GM10266 (cell line): ENCODE data around the gene HSPA1B.

Experiments
- DNase-seq: peaks from one replicate; pipeline ENCODE4 v3.0.0; 2012; ENCODE audit errors: extremely low spot score
- TF ChIP-seq, protein P1 (sequence below): IDR thresholded peaks from 2 replicates; pipeline ENCODE4 v1.5.1; 2012; ENCODE audit warnings: mild to moderate bottlenecking, low read depth; ENCODE audit not compliant: control insufficient read depth, insufficient read depth; ENCODE audit errors: missing control alignments

HSPA1B gene

GRCh38 chr6:31871046-31871659 is 43.6 kb downstream of the HSPA1B start:
- TF ChIP-seq, protein P1, sequence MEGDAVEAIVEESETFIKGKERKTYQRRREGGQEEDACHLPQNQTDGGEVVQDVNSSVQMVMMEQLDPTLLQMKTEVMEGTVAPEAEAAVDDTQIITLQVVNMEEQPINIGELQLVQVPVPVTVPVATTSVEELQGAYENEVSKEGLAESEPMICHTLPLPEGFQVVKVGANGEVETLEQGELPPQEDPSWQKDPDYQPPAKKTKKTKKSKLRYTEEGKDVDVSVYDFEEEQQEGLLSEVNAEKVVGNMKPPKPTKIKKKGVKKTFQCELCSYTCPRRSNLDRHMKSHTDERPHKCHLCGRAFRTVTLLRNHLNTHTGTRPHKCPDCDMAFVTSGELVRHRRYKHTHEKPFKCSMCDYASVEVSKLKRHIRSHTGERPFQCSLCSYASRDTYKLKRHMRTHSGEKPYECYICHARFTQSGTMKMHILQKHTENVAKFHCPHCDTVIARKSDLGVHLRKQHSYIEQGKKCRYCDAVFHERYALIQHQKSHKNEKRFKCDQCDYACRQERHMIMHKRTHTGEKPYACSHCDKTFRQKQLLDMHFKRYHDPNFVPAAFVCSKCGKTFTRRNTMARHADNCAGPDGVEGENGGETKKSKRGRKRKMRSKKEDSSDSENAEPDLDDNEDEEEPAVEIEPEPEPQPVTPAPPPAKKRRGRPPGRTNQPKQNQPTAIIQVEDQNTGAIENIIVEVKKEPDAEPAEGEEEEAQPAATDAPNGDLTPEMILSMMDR, result no peak
- no peak for DNase-seq

- TF ChIP-seq, protein P1, result no peak
- no peak for DNase-seq
Measured at GRCh38 chr6:31874084-31874670, 46.6 kb downstream of the HSPA1B start.

- DNase-seq, result no peak
- TF ChIP-seq, protein P1, result no peak
Measured at GRCh38 chr6:31874836-31875572, 47.5 kb downstream of the HSPA1B start.

- TF ChIP-seq, protein P1, result no peak
- DNase-seq, result no peak
Measured at GRCh38 chr6:31875877-31876276, 48.3 kb downstream of the HSPA1B start.

DNA sequence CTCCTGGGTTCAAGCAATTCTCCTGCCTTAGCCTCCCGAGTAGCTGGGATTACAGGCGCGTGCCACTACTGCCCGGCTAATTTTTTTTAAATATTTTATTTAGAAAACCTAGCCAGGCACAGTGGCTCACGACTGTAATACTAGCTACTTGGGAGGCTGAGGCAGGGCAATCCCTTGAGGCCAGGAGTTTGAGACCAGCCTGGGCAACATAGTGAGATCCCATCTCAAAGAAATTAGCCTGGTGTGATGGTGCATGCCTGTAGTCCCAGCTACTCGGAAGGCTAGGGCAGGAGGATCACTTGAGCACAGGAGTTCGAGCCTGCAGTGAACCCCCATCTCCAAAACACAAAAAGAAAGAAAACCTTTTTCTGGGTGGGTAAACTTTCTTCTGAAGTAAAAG is 48.8 kb downstream of the HSPA1B start:
- TF ChIP-seq, protein P1, result no peak
- DNase-seq, result no peak

GRCh38 chr6:31877125-31877650 is 49.6 kb downstream of the HSPA1B start:
- DNase-seq, result no peak
- TF ChIP-seq, protein P1, result no peak

- TF ChIP-seq, protein P1, result no peak
- no peak for DNase-seq
Measured at GRCh38 chr6:31877651-31878161, 50.2 kb downstream of the HSPA1B start.
